Lower leg skin (tissue), 3 donors: ENCODE measurements around the gene UPK2.

ENCODE experiments used
- POLR2A ChIP-seq, 2 donors: fragments of 450-650 bp; IDR thresholded peaks; one replicate each; pipeline ENCODE4 v1.6.1; 2016 to 2017; ENCODE audit warnings: antibody characterized with exemption in 2 of 2, mild to moderate bottlenecking in 1 of 2, moderate library complexity in 1 of 2
- TF ChIP-seq, protein P1 (sequence below), 3 donors: fragments of 450-650 bp; IDR thresholded peaks; one replicate each; pipeline ENCODE4 v1.5.1; 2016; ENCODE audit warnings: antibody characterized with exemption in 3 of 3, mild to moderate bottlenecking in 3 of 3, moderate library complexity in 2 of 3

GRCh38 chr11:118930094-118930712 lies 25.9 kb upstream of the UPK2 start:
- TF ChIP-seq, protein P1, sequence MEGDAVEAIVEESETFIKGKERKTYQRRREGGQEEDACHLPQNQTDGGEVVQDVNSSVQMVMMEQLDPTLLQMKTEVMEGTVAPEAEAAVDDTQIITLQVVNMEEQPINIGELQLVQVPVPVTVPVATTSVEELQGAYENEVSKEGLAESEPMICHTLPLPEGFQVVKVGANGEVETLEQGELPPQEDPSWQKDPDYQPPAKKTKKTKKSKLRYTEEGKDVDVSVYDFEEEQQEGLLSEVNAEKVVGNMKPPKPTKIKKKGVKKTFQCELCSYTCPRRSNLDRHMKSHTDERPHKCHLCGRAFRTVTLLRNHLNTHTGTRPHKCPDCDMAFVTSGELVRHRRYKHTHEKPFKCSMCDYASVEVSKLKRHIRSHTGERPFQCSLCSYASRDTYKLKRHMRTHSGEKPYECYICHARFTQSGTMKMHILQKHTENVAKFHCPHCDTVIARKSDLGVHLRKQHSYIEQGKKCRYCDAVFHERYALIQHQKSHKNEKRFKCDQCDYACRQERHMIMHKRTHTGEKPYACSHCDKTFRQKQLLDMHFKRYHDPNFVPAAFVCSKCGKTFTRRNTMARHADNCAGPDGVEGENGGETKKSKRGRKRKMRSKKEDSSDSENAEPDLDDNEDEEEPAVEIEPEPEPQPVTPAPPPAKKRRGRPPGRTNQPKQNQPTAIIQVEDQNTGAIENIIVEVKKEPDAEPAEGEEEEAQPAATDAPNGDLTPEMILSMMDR (IDR thresholded peaks at IDR 0.05): peak in 1 of 3 donors; percentile 96
- TF ChIP-seq POLR2A (IDR thresholded peaks at IDR 0.05): no peak
